Cardiac muscle cell (in vitro differentiated cells and primary cell): Measurements from ENCODE around the gene BIRC7. TPM values are rescaled to one million over a fixed set of nuclear protein-coding genes. Genes with fewer than 3 reads are reported as not detected.

Source experiments
- DNase-seq, 2 donors: peaks; one replicate each; pipeline versions ENCODE4 v3.0.0 to v3.0.0-alpha.2; 2010 to 2017; ENCODE audit warnings: low read depth in 1 of 2, low spot score in 1 of 2
- H3K27ac ChIP-seq: fragments of 200-600 bp; sonication (generic); 2 replicates; pipeline ENCODE4 v1.5.1; 2016
- H3K27me3 ChIP-seq: fragments of 200-600 bp; sonication (generic); 2 replicates; pipeline ENCODE4 v1.6.0; 2016; ENCODE audit warnings: control low read depth
- H3K36me3 ChIP-seq: fragments of 200-600 bp; sonication (generic); 2 replicates; pipeline ENCODE4 v1.5.1; 2016; ENCODE audit warnings: control low read depth
- H3K4me1 ChIP-seq: fragments of 200-600 bp; sonication (generic); 2 replicates; pipeline ENCODE4 v1.8.1; 2017; ENCODE audit warnings: low read depth, mild to moderate bottlenecking, mixed run types
- H3K4me3 ChIP-seq: fragments of 200-600 bp; sonication (generic); 2 replicates; pipeline ENCODE4 v1.5.1; 2016; ENCODE audit warnings: mild to moderate bottlenecking
- H3K9me3 ChIP-seq: fragments of 200-600 bp; sonication (generic); 2 replicates; pipeline ENCODE4 v1.5.1; 2017; ENCODE audit warnings: low read depth, mild to moderate bottlenecking, control low read depth
- CTCF ChIP-seq: IDR thresholded peaks from 2 replicates; pipeline ENCODE4 v1.5.1; 2012; ENCODE audit warnings: low read depth, mild to moderate bottlenecking, low read length
- polyA plus RNA-seq: library from polyadenylated mRNA; unstranded; fragments of >200 nt; fragmentation: Nextera tagmentation; extraction: Ambion mirVana; gene quantifications from 2 replicates; pipeline ENCODE4 v1.2.1, GENCODE V29; 2016
- total RNA-seq: library from RNA; depleted of rRNA; stranded (reverse); fragments of >200 nt; gene quantifications from 2 replicates; pipeline ENCODE4 v1.2.3, GENCODE V29; 2016

BIRC7 gene
- total and polyA plus RNA-seq, 2 experiments from 2014 or later = 0.54 TPM; not detected in 1

DNA sequence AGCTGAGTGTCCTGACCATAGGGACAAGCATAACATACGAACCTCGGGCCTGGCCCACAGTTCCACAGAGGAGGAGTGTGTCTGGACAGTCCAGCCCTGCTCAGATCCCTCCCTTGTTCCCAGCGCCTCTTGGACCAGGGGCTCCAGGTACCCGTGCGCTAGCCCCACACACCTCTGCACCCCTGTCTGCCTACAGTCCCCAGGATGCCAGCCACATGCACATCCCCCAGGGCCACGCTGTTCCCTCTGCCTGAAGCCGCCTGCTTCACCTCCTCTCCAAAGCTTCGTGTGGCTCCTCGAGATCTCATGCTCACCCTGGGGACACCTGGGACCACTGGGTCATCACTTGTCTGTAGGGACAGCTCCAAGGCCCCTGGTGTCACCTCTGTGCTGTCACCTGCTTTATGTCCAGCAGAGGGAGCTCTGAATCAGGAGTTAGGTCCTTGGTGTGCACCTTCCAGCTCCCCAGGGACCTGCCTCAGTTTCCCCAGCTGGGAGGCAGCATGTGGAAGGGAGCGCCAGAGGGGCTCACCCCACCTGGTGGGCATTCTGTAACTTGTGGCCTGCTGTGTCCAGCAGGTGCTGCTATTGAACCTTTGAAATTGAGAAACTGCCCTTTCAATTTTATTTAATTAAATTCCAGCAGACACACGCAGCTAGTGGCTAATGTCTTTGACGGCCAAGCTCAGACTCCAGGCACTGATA is 12.4 kb upstream of the BIRC7 start:
- H3K27me3 ChIP-seq = peaks cover 37% of the 10 kb centered on the region
- peak; percentile 43 to 62 for DNase-seq
- peak; percentile 80 for TF ChIP-seq CTCF

GRCh38 chr20:63223826-63224207 is 11.9 kb upstream of the BIRC7 start:
- no peaks in the 10 kb centered on the region for H3K36me3 ChIP-seq
- TF ChIP-seq CTCF = no peak
- no peak overlapping the region for H3K4me3 ChIP-seq
- no peak for DNase-seq
- H3K9me3 ChIP-seq = no peaks in the 10 kb centered on the region
- no peak overlapping the region for H3K27ac ChIP-seq
- H3K4me1 ChIP-seq = no peaks in the 10 kb centered on the region
- peaks cover 36% of the 10 kb centered on the region for H3K27me3 ChIP-seq

More for the DNA sequence above, 12.4 kb upstream of the BIRC7 start:
- H3K9me3 ChIP-seq = no peaks in the 10 kb centered on the region
- H3K27ac ChIP-seq = no peak overlapping the region
- H3K36me3 ChIP-seq = no peaks in the 10 kb centered on the region
- no peaks in the 10 kb centered on the region for H3K4me1 ChIP-seq
- no peak overlapping the region for H3K4me3 ChIP-seq

DNA sequence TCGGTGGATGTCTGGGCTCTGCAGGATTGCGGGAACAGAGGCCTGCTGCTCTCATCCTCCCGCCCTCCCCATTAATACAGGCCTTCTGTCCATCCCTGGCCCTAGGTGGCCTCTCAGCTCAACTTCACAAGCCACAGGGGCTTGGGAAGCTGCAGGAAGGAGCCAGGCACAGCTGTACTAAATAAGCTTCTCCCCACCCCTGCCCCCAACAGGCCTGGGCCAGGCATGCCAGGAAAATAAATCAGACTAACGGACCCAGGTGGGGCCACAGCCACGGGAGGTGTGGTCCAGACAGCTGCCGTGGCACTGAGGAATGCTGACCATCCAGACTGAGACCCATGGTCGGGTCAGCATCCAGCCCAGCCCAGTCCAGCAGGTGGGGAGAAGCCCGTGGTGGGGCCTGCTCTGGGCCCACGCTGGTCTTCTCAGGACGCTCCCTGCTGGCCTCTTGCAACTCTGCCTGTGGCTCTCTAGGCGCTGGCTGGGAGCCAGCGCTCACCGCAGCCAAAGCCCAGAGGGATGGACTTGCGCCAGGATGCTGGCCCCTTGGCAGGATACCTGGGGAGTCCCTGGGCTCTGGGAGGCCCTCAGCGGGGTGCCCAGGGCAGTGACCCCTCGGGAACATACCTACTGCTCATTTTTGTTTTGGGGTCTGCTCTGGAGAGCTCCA is 11.2 kb upstream of the BIRC7 start:
- Histone ChIP-seq H3K4me3 (no peak overlapping the region), H3K36me3 (no peaks in the 10 kb centered on the region), H3K9me3 (no peaks in the 10 kb centered on the region), H3K4me1 (no peaks in the 10 kb centered on the region), H3K27ac (no peak overlapping the region), H3K27me3 (peaks cover 31% of the 10 kb centered on the region)
- TF ChIP-seq CTCF = peak; percentile 52
- peak; percentile 35 to 77 for DNase-seq

GRCh38 chr20:63225082-63225454 is 10.6 kb upstream of the BIRC7 start:
- H3K27me3 ChIP-seq = peaks cover 25% of the 10 kb centered on the region
- no peak for TF ChIP-seq CTCF
- no peak overlapping the region for H3K4me3 ChIP-seq
- no peak for DNase-seq
- no peak overlapping the region for H3K27ac ChIP-seq
- H3K36me3 ChIP-seq = no peaks in the 10 kb centered on the region
- H3K9me3 ChIP-seq = no peaks in the 10 kb centered on the region
- H3K4me1 ChIP-seq = no peaks in the 10 kb centered on the region

DNA sequence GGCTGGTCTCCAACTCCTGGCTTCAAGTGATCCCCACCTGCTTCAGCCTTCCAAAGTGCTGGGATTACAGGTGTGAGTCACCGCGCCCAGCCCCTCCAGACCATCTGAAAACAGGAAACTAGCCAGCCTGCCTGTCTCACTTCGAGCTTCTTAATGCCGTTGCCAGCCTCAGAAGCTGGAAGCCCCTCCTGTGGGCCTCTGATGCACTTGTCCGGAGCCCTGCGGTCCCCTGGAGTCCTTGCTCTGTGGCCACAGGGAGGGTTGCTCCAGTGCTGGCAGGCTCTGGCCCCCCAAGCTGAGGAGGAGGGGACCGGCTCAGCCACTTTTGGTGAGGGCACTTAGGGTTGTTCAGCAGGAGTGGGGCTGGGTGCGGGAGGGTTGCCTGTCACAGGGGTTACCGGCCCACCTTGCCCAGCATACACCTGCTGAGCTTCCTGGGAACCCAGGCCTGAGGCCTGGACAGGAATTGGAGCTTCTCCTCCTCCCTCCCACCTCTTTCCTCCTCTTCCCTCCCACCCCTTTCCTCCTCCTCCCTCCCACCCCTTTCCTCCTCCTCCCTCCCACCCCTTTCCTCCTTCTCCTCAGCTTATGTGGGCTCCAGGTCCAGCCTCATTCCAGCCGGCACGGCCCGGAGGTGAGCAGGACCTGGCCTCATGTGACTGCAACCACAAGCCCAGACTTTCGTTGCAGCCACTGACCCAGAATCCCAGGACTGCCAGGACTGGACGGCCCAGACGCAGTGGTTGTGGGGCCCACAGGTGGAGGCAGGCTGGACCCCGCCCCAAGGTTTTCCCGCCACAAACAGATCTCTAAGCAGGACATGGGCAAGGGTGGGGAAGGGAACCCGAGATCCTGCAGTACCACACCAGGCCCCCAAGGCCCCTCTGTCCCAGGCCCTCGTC is 9.4 kb upstream of the BIRC7 start:
- no peak for TF ChIP-seq CTCF
- no peaks in the 10 kb centered on the region for H3K9me3 ChIP-seq
- H3K27me3 ChIP-seq = peaks cover 13% of the 10 kb centered on the region
- no peaks in the 10 kb centered on the region for H3K4me1 ChIP-seq
- no peak overlapping the region for H3K4me3 ChIP-seq
- no peak for DNase-seq
- H3K27ac ChIP-seq = no peak overlapping the region
- H3K36me3 ChIP-seq = no peaks in the 10 kb centered on the region
